Effector memory CD8-positive, alpha-beta T cell (primary cell): ENCODE measurements around the gene CCDC172.

ENCODE experiments used
- ATAC-seq: fragments of 150-1000 bp; cut with Tn5 transposase; replicated peaks from 2 replicates; pipeline ENCODE4 v1.10.0; 2021; ENCODE audit warnings: mild to moderate bottlenecking, moderate library complexity
- DNase-seq, 3 experiments: peaks; one replicate each; pipeline ENCODE4 v3.0.0; 2021
- H3K27ac Mint-ChIP-seq, 2 donors: one replicate each; pipeline ENCODE4 v1.8.0; 2022; ENCODE audit warnings: mild to moderate bottlenecking in 2 of 2, mixed read lengths in 2 of 2, moderate library complexity in 2 of 2
- H3K27me3 Mint-ChIP-seq, 2 donors: one replicate each; pipeline ENCODE4 v1.8.0; 2022; ENCODE audit warnings: mixed read lengths in 2 of 2
- H3K36me3 Mint-ChIP-seq: one replicate; pipeline ENCODE4 v1.8.0; 2022; ENCODE audit warnings: mild to moderate bottlenecking, moderate library complexity, mixed read lengths; ENCODE audit not compliant: insufficient read depth
- H3K4me1 Mint-ChIP-seq, 2 donors: one replicate each; pipeline ENCODE4 v1.8.0; 2022; ENCODE audit warnings: low read depth in 2 of 2, mixed read lengths in 2 of 2
- H3K4me3 Mint-ChIP-seq, 2 donors: one replicate each; pipeline ENCODE4 v1.8.0; 2022; ENCODE audit warnings: mild to moderate bottlenecking in 2 of 2, mixed read lengths in 2 of 2, moderate library complexity in 2 of 2
- H3K9me3 Mint-ChIP-seq, 2 donors: one replicate each; pipeline ENCODE4 v1.8.0; 2022; ENCODE audit warnings: mixed read lengths in 2 of 2

The CCDC172 gene

DNA sequence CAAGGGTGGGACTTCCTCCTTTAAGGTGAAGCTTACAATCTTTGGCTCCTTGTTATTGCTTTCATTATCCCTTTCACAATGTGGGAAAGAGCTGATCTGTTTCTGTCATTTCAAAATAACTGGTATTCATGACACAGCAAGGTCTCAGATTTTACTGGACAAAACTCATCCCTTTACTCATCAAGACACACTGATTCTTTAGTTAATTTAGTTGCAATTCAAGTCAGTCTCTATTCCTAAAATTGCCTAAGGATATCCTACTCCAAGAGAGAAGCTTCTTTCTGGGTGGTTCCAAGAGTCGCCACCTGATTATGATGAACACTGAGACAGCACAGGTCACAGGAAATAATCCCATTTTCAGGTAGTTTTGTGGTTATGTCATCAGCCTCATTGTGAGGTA, 97.6 kb downstream of the CCDC172 start:
- Mint-ChIP-seq H3K27me3 (no peaks in the 10 kb centered on the region), H3K9me3 (peaks cover 0 to 1% of the 10 kb centered on the region in 2 donors), H3K36me3 (no peaks in the 10 kb centered on the region), H3K27ac (no peak overlapping the region), H3K4me3 (no peak overlapping the region), H3K4me1 (no peaks in the 10 kb centered on the region)
- no peak for ATAC-seq
- no peak for DNase-seq

- H3K27me3 Mint-ChIP-seq: no peaks in the 10 kb centered on the region
- no peaks in the 10 kb centered on the region for H3K4me1 Mint-ChIP-seq
- H3K36me3 Mint-ChIP-seq: no peaks in the 10 kb centered on the region
- ATAC-seq (no peak), DNase-seq (no peak)
- H3K9me3 Mint-ChIP-seq: peaks cover 0 to 1% of the 10 kb centered on the region in 2 donors
- no peak within 1 kb of the TSS for H3K4me3 Mint-ChIP-seq
- no peak within 1 kb of the TSS for H3K27ac Mint-ChIP-seq
Observed at GRCh38 chr10:116427671-116428070, 103.4 kb downstream of the CCDC172 start, which contains the start of gene PNLIPRP3. Gene PNLIPRP3 (plus strand): TSS chr10:116427847. CDS start chr10:116428013, 166 bp downstream.

DNA sequence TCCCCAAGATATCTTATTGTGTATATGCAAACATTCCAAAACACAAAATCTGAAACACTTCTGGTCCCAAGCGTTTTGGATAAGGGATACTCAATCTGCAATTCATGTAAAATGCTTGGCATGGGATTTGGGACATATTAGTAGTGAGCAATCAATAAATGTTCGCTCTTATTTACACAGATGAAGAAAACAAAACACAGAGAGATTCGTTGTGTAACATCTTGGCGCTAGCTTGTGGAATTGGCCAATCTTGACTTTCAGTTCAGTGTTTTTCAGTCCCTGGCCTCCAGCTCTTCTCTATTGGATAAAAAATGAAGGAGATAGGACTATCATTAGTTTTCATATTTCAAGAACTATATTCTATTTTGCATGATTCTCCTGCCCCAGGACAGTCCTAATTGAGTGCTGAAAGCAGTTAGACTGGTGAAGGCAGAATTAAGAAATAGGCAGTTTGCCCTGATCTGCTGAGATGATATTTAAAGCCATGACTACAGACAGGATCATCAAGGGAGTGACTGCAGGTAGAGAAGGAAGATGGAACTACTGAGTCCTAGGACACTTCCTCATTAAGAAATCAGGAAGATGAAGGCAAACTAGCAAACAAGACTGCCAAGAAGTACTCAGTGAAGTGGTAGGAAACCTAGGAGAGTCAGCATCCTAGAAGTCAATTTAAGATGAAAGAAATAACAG, 105.2 kb downstream of the CCDC172 start:
- Mint-ChIP-seq H3K4me3 (no peak overlapping the region), H3K27ac (no peak overlapping the region), H3K4me1 (no peaks in the 10 kb centered on the region), H3K36me3 (no peaks in the 10 kb centered on the region), H3K9me3 (no peaks in the 10 kb centered on the region), H3K27me3 (no peaks in the 10 kb centered on the region)
- DNase-seq (no peak), ATAC-seq (no peak)
